Heart left ventricle (tissue), 16 donors: Measurements from ENCODE around the gene MKX. TPM values are rescaled to one million over a fixed set of nuclear protein-coding genes. Genes with fewer than 3 reads are reported as not detected.

Experiments
- ATAC-seq, 4 donors: fragments of 200-7000 bp; cut with Tn5 transposase; one replicate each; pipeline ENCODE4 v1.9.1; 2020 to 2022; ENCODE audit warnings: moderate library complexity in 4 of 4, mild to moderate bottlenecking in 3 of 4, moderate number of reproducible peaks in 1 of 4
- DNase-seq, 5 donors: peaks; one replicate each; pipeline ENCODE4 v3.0.0-alpha.2; 2020
- H3K27ac ChIP-seq, 12 donors: fragments of 200-600 bp; sonication (generic) in 4 of 12; one replicate each; pipeline versions ENCODE4 v1.5.0 to v1.8.0; 2016 to 2022; ENCODE audit warnings: mild to moderate bottlenecking in 2 of 12
- H3K27me3 ChIP-seq, 9 donors: fragments of 200-600 bp; sonication (generic) in 2 of 9; one replicate each; pipeline versions ENCODE4 v1.5.1 to v1.8.0; 2016 to 2022; ENCODE audit warnings: mild to moderate bottlenecking in 3 of 9
- H3K36me3 ChIP-seq, 9 donors: fragments of 200-600 bp; sonication (generic) in 2 of 9; one replicate each; pipeline versions ENCODE4 v1.5.0 to v1.8.0; 2018 to 2022; ENCODE audit warnings: mild to moderate bottlenecking in 2 of 9
- H3K4me1 ChIP-seq, 12 donors: fragments of 200-600 bp; sonication (generic) in 4 of 12; one replicate each; pipeline versions ENCODE4 v1.5.0 to v1.8.0; 2016 to 2022; ENCODE audit warnings: mild to moderate bottlenecking in 3 of 12
- H3K4me3 ChIP-seq, 12 donors: fragments of 200-600 bp; sonication (generic) in 4 of 12; one replicate each; pipeline versions ENCODE4 v1.5.0 to v1.8.0; 2017 to 2022; ENCODE audit warnings: mild to moderate bottlenecking in 9 of 12, moderate library complexity in 4 of 12
- H3K9me3 ChIP-seq, 12 donors: fragments of 200-600 bp; sonication (generic) in 4 of 12; one replicate each; pipeline versions ENCODE4 v1.5.0 to v1.8.0; 2016 to 2022; ENCODE audit warnings: mild to moderate bottlenecking in 1 of 12
- CTCF ChIP-seq, 12 donors: fragments of 200-600 bp; sonication (generic) in 4 of 12; IDR thresholded peaks; one replicate each; pipeline versions ENCODE4 v1.5.0 to v1.8.0; 2018 to 2022; ENCODE audit warnings: antibody characterized with exemption in 12 of 12, mild to moderate bottlenecking in 5 of 12
- POLR2A ChIP-seq, 2 donors: fragments of 450-650 bp; IDR thresholded peaks; one replicate each; pipeline ENCODE4 v1.6.1; 2017; ENCODE audit warnings: antibody characterized with exemption in 2 of 2, mild to moderate bottlenecking in 2 of 2, moderate library complexity in 2 of 2
- WGBS, 4 donors: extraction: QIAGEN DNeasy Blood & Tissue Kit in 2 of 4; methylation state at CpG; one replicate each; pipeline versions ENCODE4 v1.1.5 to v1.1.7; 2013 to 2018; 5-methylcytosine and 5-hydroxymethylcytosine counted together
- intact Hi-C, 10 donors: fragments of 100-400 bp; cut with DNase I; formaldehyde crosslinking; loops; one replicate each; pipeline versions ENCODE4 v1.11.1 to v1.14.2; 2022
- polyA plus RNA-seq, 2 donors: library from polyadenylated mRNA; stranded (reverse); fragments of 200-250 nt; gene quantifications; one replicate each; pipeline ENCODE4 v1.2.3, GENCODE V29; 2013
- total RNA-seq, 9 donors: library from RNA; depleted of rRNA in 2 of 9; stranded (reverse); fragments of >200 nt in 2 of 9; fragmentation: NEBNext Ultra II Directional in 3 of 9; extraction: Animal tissue kit (Norgen Biotek cat#: 25700) in 3 of 9; gene quantifications; one replicate each; pipeline versions ENCODE4 v1.1.0 to v1.2.4, GENCODE V29; 2016 to 2023
- donor health status: ischemic (EF 13 %, LVEDD 7.1; RV severe dilation, severe dysfunction).
- donor health status: healthy with polysubstance abuse.
- donor health status: DM: no; HTN: yes; CAD: no.
- donor health status: DM: no; HTN: no; CAD: no.
- donor health status: ischemic (EF 25% LVEDD 6.9; RV normal size, moderate dysfunction).
- donor health status: ischemic (EF 25% LVEDD 5.7; RV mildly dilated, moderate dysfunction).
- donor health status: healthy.
- donor health status: DM: yes; HTN: yes; CAD: no.
- donor health status: ischemic (EF 35%, LVEDD 5.7; RV mildly dilated, moderate dysfunction).
- donor health status: nonischemic (EF 11% LVEDD 7.7; RV severe dilation, severe dysfunction).
- donor health status: DM: yes; HTN: yes; CAD: no.
- donor health status: PGD.
- donor health status: ischemic (EF 29% LVEDD 5.4; RV normal size, mild dysfunction).
- donor health status: nonischemic (EF 23%, LVEDD 6.1; RV moderate dilation, normal function).

MKX gene
- total and polyA plus RNA-seq, 11 donors: 0.06 to 1.5 (median 0.56) TPM; not detected in 4

- ATAC-seq (no peak), DNase-seq (no peak)
- WGBS, 4 donors: 70 to 93% (median 81%) methylated on average over 5 of the region's 5 CpGs
- no peaks in the 10 kb centered on the region for H3K36me3 ChIP-seq
- intact Hi-C loops: no loop called here
- H3K4me1 ChIP-seq: peaks cover 0 to 14% (median 5%) of the 10 kb centered on the region in 12 donors
- no peaks in the 10 kb centered on the region for H3K9me3 ChIP-seq
- H3K4me3 ChIP-seq: no peak overlapping the region
- H3K27me3 ChIP-seq: peaks cover 0 to 5% (median 0%) of the 10 kb centered on the region in 9 donors
- no peak overlapping the region for H3K27ac ChIP-seq
- TF ChIP-seq CTCF (IDR thresholded peaks at IDR 0.05) (no peak), POLR2A (IDR thresholded peaks at IDR 0.05) (no peak)
Measured at GRCh38 chr10:27716521-27716920, 29.1 kb downstream of the MKX start.

GRCh38 chr10:27715505-27715904 lies 30.1 kb downstream of the MKX start:
- WGBS, 4 donors: 37 to 59% (median 41%) methylated on average over 3 of the region's 3 CpGs
- H3K27ac ChIP-seq: peak overlapping the region in 5 of 12 donors; percentile 1 to 47 (median 18)
- no peaks in the 10 kb centered on the region for H3K36me3 ChIP-seq
- peaks cover 0 to 14% (median 5%) of the 10 kb centered on the region in 12 donors for H3K4me1 ChIP-seq
- TF ChIP-seq POLR2A (IDR thresholded peaks at IDR 0.05) (no peak), CTCF (IDR thresholded peaks at IDR 0.05) (no peak)
- ATAC-seq (peak in 3 of 4 donors; percentile 87 to 90 (median 88)), DNase-seq (no peak)
- H3K4me3 ChIP-seq: no peak overlapping the region
- intact Hi-C loops: no loop called here
- H3K9me3 ChIP-seq: no peaks in the 10 kb centered on the region
- H3K27me3 ChIP-seq: no peaks in the 10 kb centered on the region

GRCh38 chr10:27714349-27714748 lies 31.3 kb downstream of the MKX start:
- 58 to 89% (median 70%) methylated on average over 4 of the region's 4 CpGs for WGBS, 4 donors
- H3K27me3 ChIP-seq: no peaks in the 10 kb centered on the region
- H3K4me3 ChIP-seq: peak overlapping the region in 3 of 12 donors; percentile 2 to 24 (median 7)
- ATAC-seq: no peak
- TF ChIP-seq POLR2A (IDR thresholded peaks at IDR 0.05) (no peak), CTCF (IDR thresholded peaks at IDR 0.05) (no peak)
- peak overlapping the region in 4 of 12 donors; percentile 10 to 43 (median 18) for H3K27ac ChIP-seq
- intact Hi-C loops: no loop called here
- H3K4me1 ChIP-seq: peaks cover 0 to 14% (median 5%) of the 10 kb centered on the region in 12 donors
- no peaks in the 10 kb centered on the region for H3K36me3 ChIP-seq
- no peaks in the 10 kb centered on the region for H3K9me3 ChIP-seq
- DNase-seq: no peak

- H3K9me3 ChIP-seq: no peaks in the 10 kb centered on the region
- DNase-seq (no peak), ATAC-seq (peak in 3 of 4 donors; percentile 50 to 75 (median 72))
- intact Hi-C loops: no loop called here
- peak overlapping the region in 4 of 12 donors; percentile 10 to 43 (median 18) for H3K27ac ChIP-seq
- no peaks in the 10 kb centered on the region for H3K36me3 ChIP-seq
- H3K27me3 ChIP-seq: no peaks in the 10 kb centered on the region
- H3K4me1 ChIP-seq: peaks cover 0 to 14% (median 5%) of the 10 kb centered on the region in 12 donors
- 25 to 59% (median 49%) methylated on average over 3 of the region's 3 CpGs for WGBS, 4 donors
- TF ChIP-seq POLR2A (IDR thresholded peaks at IDR 0.05): no peak
- no peak for TF ChIP-seq CTCF (IDR thresholded peaks at IDR 0.05)
- peak overlapping the region in 3 of 12 donors; percentile 2 to 24 (median 7) for H3K4me3 ChIP-seq
Measured at GRCh38 chr10:27713941-27714340, 31.7 kb downstream of the MKX start.
